ENCODE data around the gene COL8A2.

Gene COL8A2

DNA sequence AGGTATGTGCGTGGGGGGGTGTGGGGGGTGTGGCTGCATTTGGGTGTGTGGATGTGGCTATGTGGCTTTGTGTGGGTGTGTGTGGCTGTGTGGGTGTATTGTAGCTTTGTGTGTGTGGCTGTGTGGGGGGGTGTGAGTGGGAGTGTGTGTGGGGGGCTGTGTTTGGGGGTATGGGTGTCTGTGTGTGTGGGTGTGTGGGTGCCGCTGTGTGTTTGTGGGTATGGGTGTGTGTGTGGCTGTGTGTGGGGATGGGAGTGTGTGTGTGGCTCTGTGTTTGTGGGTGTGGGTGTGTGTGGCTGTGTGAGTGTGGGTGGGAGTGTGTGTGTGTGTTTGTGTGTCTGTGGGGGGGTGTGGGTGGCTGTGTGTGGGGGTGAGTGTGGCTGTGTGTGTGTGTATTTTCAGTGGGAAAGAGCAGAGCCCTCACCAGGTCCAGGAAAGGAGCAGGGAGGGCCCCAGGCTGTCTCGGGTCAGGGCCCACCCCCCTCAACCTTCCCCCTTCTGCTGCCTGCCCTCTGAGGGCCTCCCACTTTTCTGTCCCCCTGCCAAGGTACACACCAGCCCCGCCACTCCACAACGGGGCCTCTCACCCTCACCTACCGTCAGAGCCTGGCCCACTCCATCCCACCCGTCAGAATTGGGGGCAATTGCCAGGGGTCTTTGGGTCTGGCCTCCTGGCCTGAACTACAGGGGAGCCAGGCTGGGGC lies 1.9 kb upstream of the COL8A2 start (continued):
- TF ChIP-seq, protein P1, sequence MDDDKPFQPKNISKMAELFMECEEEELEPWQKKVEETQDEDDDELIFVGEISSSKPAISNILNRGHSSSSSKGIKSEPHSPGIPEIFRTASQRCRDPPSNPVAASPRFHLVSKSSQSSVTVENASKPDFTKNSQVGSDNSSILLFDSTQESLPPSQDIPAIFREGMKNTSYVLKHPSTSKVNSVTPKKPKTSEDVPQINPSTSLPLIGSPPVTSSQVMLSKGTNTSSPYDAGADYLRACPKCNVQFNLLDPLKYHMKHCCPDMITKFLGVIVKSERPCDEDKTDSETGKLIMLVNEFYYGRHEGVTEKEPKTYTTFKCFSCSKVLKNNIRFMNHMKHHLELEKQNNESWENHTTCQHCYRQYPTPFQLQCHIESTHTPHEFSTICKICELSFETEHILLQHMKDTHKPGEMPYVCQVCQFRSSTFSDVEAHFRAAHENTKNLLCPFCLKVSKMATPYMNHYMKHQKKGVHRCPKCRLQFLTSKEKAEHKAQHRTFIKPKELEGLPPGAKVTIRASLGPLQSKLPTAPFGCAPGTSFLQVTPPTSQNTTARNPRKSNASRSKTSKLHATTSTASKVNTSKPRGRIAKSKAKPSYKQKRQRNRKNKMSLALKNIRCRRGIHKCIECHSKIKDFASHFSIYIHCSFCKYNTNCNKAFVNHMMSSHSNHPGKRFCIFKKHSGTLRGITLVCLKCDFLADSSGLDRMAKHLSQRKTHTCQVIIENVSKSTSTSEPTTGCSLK (tag by site-specific recombination; IDR thresholded peaks at IDR 0.05): no peak
- TF ChIP-seq, protein P2, sequence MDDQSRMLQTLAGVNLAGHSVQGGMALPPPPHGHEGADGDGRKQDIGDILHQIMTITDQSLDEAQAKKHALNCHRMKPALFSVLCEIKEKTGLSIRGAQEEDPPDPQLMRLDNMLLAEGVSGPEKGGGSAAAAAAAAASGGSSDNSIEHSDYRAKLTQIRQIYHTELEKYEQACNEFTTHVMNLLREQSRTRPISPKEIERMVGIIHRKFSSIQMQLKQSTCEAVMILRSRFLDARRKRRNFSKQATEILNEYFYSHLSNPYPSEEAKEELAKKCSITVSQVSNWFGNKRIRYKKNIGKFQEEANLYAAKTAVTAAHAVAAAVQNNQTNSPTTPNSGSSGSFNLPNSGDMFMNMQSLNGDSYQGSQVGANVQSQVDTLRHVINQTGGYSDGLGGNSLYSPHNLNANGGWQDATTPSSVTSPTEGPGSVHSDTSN (CRISPR knock-in tag; IDR thresholded peaks at IDR 0.05): no peak
- TF ChIP-seq GLIS1 (tag by site-specific recombination; IDR thresholded peaks at IDR 0.05): peak; percentile 19; the same call in 1 of the 2 replicates
- TF ChIP-seq, protein P3, sequence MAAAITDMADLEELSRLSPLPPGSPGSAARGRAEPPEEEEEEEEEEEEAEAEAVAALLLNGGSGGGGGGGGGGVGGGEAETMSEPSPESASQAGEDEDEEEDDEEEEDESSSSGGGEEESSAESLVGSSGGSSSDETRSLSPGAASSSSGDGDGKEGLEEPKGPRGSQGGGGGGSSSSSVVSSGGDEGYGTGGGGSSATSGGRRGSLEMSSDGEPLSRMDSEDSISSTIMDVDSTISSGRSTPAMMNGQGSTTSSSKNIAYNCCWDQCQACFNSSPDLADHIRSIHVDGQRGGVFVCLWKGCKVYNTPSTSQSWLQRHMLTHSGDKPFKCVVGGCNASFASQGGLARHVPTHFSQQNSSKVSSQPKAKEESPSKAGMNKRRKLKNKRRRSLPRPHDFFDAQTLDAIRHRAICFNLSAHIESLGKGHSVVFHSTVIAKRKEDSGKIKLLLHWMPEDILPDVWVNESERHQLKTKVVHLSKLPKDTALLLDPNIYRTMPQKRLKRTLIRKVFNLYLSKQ (tag by site-specific recombination; IDR thresholded peaks at IDR 0.05; ENCODE audit: borderline replicate concordance): no peak

DNA sequence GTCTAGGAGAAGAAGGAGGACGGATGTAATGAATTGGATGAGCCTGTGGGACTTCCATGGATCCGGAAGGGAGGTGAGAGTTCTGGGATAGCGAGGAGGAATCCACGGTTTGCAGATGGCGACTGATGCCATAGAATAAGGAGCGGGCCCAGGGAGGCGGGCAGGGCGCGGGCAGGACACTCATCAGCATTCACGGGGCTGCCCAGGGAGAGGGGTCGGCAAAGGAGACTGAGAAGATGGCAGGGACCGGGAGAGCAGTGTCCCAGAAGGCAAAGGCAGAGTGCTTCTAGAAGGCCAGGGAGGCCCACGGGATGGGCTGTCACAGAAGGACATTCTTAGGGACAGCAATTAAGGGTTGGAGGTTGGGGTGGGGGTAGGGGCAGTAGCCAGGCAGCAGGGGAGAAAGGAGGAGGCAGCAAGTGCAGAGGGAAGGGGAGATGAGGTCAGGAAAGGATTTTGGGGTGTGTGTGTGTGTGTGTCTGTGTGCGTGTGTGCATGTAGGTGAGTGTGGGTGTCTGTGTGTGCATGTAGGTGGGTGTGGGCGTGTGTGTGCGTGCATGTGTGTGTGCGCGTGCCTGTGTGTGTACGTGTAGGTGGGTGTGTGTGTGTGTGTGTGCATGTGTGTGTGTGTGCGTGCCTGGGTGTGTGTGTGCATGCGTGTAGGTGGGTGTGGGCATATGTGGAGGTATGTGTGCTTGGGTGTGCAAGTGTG lies 1.1 kb upstream of the COL8A2 start:
- Histone ChIP-seq H3K27ac (ENCODE audit: extremely low read depth, low read depth, low read length) (no peak overlapping the region), H3K9me3 (ENCODE audit: control insufficient read depth, insufficient read depth, low read depth, low read length) (no peaks in the 10 kb centered on the region), H3K4me3 (ENCODE audit: low read depth, low read length) (no peak overlapping the region), H3K4me1 (ENCODE audit: control insufficient read depth, insufficient read depth, low read length) (no peaks in the 10 kb centered on the region), H3K36me3 (ENCODE audit: control insufficient read depth in 2 of 2, insufficient read depth in 1 of 2, low read length in 2 of 2) (no peaks in the 10 kb centered on the region)
- ChIA-PET POLR2A (no interaction called here), CTCF (no interaction called here)
- no peak for TF ChIP-seq ZNF292 (tag by site-specific recombination; IDR thresholded peaks at IDR 0.05; ENCODE audit: borderline replicate concordance, low read depth)
- TF ChIP-seq GLI4 (tag by site-specific recombination; IDR thresholded peaks at IDR 0.05): no peak
- TF ChIP-seq ZNF677 (tag by site-specific recombination; IDR thresholded peaks at IDR 0.05): no peak
- no peak for TF ChIP-seq REPIN1 (tag by site-specific recombination; IDR thresholded peaks at IDR 0.05; ENCODE audit: low read depth)
- no peak for TF ChIP-seq ZNF133 (tag by site-specific recombination; IDR thresholded peaks at IDR 0.05)
- TF ChIP-seq ZNF664 (tag by site-specific recombination; IDR thresholded peaks at IDR 0.05): no peak
- no peak for TF ChIP-seq HOXA7 (CRISPR knock-in tag; IDR thresholded peaks at IDR 0.05; ENCODE audit: borderline replicate concordance)
- TF ChIP-seq, protein P4, sequence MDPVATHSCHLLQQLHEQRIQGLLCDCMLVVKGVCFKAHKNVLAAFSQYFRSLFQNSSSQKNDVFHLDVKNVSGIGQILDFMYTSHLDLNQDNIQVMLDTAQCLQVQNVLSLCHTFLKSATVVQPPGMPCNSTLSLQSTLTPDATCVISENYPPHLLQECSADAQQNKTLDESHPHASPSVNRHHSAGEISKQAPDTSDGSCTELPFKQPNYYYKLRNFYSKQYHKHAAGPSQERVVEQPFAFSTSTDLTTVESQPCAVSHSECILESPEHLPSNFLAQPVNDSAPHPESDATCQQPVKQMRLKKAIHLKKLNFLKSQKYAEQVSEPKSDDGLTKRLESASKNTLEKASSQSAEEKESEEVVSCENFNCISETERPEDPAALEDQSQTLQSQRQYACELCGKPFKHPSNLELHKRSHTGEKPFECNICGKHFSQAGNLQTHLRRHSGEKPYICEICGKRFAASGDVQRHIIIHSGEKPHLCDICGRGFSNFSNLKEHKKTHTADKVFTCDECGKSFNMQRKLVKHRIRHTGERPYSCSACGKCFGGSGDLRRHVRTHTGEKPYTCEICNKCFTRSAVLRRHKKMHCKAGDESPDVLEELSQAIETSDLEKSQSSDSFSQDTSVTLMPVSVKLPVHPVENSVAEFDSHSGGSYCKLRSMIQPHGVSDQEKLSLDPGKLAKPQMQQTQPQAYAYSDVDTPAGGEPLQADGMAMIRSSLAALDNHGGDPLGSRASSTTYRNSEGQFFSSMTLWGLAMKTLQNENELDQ (tag by site-specific recombination; IDR thresholded peaks at IDR 0.05; ENCODE audit: low read depth): no peak
- no peak for TF ChIP-seq ZNF248 (tag by site-specific recombination; IDR thresholded peaks at IDR 0.05)
- TF ChIP-seq BCL11B (tag by site-specific recombination; IDR thresholded peaks at IDR 0.05; ENCODE audit: low read depth): no peak
- TF ChIP-seq ZNF560 (tag by site-specific recombination; IDR thresholded peaks at IDR 0.05; ENCODE audit: borderline replicate concordance): no peak
- TF ChIP-seq ZNF48 (tag by site-specific recombination; IDR thresholded peaks at IDR 0.05): no peak
- TF ChIP-seq ZBTB20 (tag by site-specific recombination; IDR thresholded peaks at IDR 0.05): no peak
- TF ChIP-seq ZNF555 (tag by site-specific recombination; conservative IDR thresholded peaks at IDR 0.05): no peak
- TF ChIP-seq KLF9 (tag by site-specific recombination; IDR thresholded peaks at IDR 0.05; ENCODE audit: low read depth): peak; percentile 66; the same call in 1 of the 2 replicates
- TF ChIP-seq, protein P2 (CRISPR knock-in tag; IDR thresholded peaks at IDR 0.05): no peak
- no peak for TF ChIP-seq OSR2 (tag by site-specific recombination; IDR thresholded peaks at IDR 0.05)
- no peak for TF ChIP-seq ZNF24 (tag by site-specific recombination; IDR thresholded peaks at IDR 0.05)
- TF ChIP-seq ZBTB17 (tag by site-specific recombination; IDR thresholded peaks at IDR 0.05): no peak
- TF ChIP-seq ZNF266 (tag by site-specific recombination; IDR thresholded peaks at IDR 0.05; ENCODE audit: low read depth): peak; percentile 33; the same call in 1 of the 2 replicates
- TF ChIP-seq, protein P5, sequence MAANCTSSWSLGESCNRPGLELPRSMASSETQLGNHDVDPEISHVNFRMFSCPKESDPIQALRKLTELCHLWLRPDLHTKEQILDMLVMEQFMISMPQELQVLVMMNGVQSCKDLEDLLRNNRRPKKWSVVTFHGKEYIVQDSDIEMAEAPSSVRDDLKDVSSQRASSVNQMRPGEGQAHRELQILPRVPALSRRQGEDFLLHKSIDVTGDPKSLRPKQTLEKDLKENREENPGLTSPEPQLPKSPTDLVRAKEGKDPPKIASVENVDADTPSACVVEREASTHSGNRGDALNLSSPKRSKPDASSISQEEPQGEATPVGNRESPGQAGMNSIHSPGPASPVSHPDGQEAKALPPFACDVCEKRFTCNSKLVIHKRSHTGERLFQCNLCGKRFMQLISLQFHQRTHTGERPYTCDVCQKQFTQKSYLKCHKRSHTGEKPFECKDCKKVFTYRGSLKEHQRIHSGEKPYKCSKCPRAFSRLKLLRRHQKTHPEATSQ (tag by site-specific recombination; IDR thresholded peaks at IDR 0.05): no peak
- no peak for TF ChIP-seq ZNF138 (tag by site-specific recombination; IDR thresholded peaks at IDR 0.05; ENCODE audit: borderline replicate concordance)
- TF ChIP-seq RBAK (tag by site-specific recombination; IDR thresholded peaks at IDR 0.05): no peak
